ENCODE measurements around the gene TP53BP2.
"Not testable (repeated sequence)": the region's sequence is repeated elsewhere in the genome, so short reads cannot be mapped to it uniquely, and the experiment has no call there.

TP53BP2 gene

GRCh38 chr1:223737342-223737741 lies 108.4 kb downstream of the TP53BP2 start:
- no peak overlapping the region for H3K4me3 ChIP-seq (ENCODE audit: low read depth, low read length)

DNA sequence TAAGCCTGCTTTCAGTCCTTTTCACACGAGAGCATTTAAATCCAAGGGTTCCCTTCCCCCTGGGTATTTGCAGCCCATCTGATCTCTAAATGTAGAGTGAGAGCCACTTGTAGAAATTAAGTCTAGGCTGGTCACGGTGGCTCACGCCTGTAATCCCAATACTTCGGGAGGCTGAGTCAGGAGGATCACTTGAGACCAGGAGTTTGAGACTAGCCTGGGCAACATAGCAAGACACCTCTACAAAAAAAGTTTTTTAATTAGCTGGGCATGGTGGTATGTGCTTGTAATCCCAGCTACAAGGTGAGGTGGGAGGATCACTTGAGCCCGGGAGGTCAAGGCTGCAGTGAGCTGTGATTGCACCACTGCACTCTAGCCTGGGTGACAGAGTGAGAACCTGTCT lies 109.1 kb downstream of the TP53BP2 start:
- not testable (repeated sequence) for H3K4me3 ChIP-seq (ENCODE audit: low read depth, low read length)

More at GRCh38 chr1:223737342-223737741, 108.4 kb downstream of the TP53BP2 start:
- no peak for TF ChIP-seq CTCF (IDR thresholded peaks at IDR 0.05; ENCODE audit: low read depth, low read length)

GRCh38 chr1:223733898-223734852 lies 111.6 kb downstream of the TP53BP2 start:
- H3K4me3 ChIP-seq (ENCODE audit: low read depth, low read length), result no peak overlapping the region
- no peak for TF ChIP-seq CTCF (IDR thresholded peaks at IDR 0.05; ENCODE audit: low read depth, low read length)

- TF ChIP-seq CTCF (IDR thresholded peaks at IDR 0.05; ENCODE audit: low read depth, low read length), result no peak
Observed at GRCh38 chr1:223732993-223733798, 112.6 kb downstream of the TP53BP2 start.

GRCh38 chr1:223731133-223731770 lies 114.5 kb downstream of the TP53BP2 start:
- TF ChIP-seq CTCF (IDR thresholded peaks at IDR 0.05; ENCODE audit: low read depth, low read length), result no peak
- peak overlapping the region; percentile 13; the same call in 1 of the 2 replicates for H3K4me3 ChIP-seq (ENCODE audit: low read depth, low read length)

More at GRCh38 chr1:223732993-223733798, 112.6 kb downstream of the TP53BP2 start:
- H3K4me3 ChIP-seq (ENCODE audit: low read depth, low read length), result no peak overlapping the region

- no peak for TF ChIP-seq CTCF (IDR thresholded peaks at IDR 0.05; ENCODE audit: low read depth, low read length)
- no peak overlapping the region for H3K4me3 ChIP-seq (ENCODE audit: low read depth, low read length)
Observed at GRCh38 chr1:223730479-223731132, 115.1 kb downstream of the TP53BP2 start.

DNA sequence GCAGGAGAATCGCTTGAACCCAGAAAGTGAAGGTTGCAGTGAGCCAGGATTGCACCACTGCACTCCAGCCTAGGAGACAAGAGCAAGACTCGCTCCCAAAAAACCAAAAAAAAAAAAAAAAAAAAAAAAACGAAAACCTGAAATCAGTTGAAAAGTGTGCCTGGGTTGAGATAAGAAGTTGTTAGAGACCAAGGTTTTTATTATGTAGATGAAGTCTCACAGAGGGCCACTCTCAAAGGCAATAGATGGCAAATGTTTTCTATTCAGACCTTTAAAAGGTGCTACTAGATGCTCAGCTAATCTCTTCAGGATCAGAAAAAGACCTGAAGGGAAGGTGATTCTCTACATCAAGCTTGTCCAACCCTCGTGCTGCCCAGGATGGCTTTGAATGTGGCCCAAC lies 115.8 kb downstream of the TP53BP2 start:
- no peak overlapping the region for H3K4me3 ChIP-seq (ENCODE audit: low read depth, low read length)
- no peak for TF ChIP-seq CTCF (IDR thresholded peaks at IDR 0.05; ENCODE audit: low read depth, low read length)

Data from WI38 (cell line).